ENCODE measurements around the gene KLF15.

The KLF15 gene

DNA sequence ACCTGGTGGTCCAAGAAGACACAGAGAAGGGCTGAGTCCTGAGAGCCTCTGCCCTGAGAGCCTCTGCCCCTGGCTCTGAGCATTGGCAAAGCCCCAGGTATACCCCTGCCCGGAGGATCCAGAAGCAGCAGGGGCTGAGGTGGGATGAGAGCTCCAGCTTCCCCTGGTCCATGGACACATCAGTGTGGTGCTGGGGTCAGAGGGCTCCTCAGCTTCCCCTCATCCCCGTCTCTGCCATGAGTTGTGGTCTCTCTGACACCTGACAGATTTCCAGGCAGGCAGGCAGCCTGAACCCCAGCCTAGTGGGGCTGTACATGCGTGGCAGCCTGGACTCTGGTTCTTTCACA lies 3.5 kb upstream of the KLF15 start:
- no peak for DNase-seq (ENCODE audit: low read depth)

- DNase-seq (ENCODE audit: low read depth): no peak
Observed at GRCh38 chr3:126360046-126360713, 3.0 kb upstream of the KLF15 start.

GRCh38 chr3:126358816-126359181 lies 1.6 kb upstream of the KLF15 start:
- no peak for DNase-seq (ENCODE audit: low read depth)

GRCh38 chr3:126358038-126358815 lies 1.0 kb upstream of the KLF15 start:
- DNase-seq (ENCODE audit: low read depth): no peak

DNA sequence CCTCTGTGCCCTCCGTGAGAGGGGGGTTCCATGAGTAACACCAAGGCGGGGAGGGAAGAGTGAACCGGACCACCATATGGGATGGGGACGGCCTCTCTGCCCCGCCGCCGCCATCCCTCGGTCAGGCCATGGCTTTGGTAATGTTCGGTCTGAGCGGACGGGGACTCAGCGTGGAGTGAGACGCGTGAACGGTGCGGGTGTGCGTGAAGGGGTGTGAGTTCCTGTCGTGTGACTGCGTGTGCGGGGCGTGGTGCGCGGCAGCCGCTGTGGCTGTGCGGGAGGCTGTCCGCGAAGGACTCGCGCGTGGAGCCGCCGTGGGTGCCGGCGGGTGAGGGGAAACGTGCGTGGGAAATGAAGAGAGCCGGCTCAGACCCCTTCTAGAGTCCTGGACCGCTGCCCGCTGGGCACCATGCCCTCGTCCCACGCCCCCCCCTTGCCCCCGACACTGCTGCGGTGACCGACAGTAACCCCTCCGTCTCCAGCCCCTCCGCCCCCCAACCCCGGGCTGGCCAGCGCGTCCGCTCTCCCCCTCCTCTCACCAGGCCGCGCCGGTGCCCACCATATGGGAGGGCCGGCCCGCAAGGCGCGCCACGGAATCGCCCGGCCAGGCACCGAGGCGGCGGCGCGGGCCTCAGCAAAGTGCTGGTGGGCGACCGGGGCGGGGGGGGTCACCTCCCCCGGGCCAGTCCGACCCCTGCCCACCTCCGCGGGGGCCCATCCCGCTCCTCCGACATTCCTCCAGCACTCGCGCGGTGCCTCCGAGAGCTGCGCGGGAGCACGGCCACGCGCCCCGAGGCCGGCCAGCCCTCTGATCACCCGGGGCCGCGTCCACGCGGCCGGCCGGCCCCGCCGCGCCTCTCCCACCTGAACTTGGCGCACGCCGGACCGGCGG lies 589 bp downstream of the KLF15 start:
- no peak for DNase-seq (ENCODE audit: low read depth)

GRCh38 chr3:126355777-126356372 lies 1.3 kb downstream of the KLF15 start:
- no peak for DNase-seq (ENCODE audit: low read depth)

GRCh38 chr3:126355251-126355650 lies 2.0 kb downstream of the KLF15 start:
- no peak for DNase-seq (ENCODE audit: low read depth)

DNA sequence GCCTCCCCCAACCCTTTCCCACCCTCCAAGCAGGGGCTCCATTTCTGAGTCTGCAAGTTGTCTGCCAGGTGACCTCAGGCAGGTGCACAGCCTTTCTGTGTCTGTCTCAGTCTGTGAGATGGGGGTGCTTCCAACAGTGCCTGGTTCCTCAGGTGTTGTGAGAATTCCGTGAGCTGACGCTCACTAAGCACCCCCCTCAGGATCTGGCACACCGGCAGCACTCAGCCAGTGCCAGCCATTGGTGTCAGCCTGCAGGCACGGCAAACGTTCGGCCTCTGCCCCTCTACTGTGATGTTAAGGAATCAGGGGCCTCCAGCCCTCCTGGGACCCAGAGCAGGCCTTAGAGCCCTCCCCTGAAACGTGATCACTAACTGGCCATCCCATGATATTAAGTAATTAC lies 2.4 kb downstream of the KLF15 start:
- no peak for DNase-seq (ENCODE audit: low read depth)

GRCh38 chr3:126353694-126354321 lies 3.4 kb downstream of the KLF15 start:
- no peak for DNase-seq (ENCODE audit: low read depth)

DNA sequence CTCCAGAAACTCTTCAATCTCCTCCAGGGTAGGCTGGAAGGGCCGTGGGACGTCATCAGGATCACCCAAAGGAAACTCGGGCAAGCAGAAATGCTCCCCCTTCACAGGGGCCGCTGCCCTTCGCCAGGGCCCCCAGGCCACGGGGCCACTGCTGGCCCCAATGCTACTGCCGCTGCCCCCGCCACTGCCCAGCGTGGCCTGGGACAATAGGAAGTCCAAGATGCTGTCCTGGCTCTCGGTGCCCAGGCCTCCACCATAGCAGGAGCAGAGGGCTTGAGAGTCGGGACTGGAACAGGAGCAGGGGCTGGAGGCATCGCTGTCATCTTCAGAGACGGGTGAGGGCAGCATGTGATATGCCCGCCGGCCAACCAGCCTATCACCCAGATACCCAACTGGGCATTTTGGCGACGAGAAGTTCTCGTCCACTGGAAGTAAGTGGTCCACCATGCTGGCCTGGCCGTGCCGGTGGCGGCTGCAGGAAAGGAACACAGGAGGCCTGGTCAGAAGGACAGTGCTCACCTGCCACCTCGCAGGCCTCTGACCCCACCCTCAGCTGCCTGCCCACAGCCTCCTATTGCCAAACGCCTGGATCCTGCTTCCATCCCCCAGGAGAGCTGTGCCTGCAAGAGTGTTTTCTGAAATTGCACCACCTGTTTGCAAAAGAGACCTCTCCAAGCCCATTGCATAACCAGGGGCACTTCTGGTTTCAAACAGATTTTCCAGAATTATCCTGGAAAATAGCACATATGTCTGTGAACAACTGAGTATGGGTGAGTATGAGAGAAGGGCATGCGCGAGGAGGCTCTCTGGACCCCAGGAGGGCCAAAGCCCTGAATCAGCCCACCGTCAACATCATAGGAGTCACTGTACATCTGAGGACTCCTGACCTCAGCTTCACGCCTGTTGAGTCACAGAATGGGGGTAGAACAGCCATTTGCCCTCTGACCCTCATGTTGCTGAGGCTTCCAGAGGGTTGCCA lies 4.4 kb downstream of the KLF15 start:
- DNase-seq (ENCODE audit: low read depth): peak; percentile 8

DNA sequence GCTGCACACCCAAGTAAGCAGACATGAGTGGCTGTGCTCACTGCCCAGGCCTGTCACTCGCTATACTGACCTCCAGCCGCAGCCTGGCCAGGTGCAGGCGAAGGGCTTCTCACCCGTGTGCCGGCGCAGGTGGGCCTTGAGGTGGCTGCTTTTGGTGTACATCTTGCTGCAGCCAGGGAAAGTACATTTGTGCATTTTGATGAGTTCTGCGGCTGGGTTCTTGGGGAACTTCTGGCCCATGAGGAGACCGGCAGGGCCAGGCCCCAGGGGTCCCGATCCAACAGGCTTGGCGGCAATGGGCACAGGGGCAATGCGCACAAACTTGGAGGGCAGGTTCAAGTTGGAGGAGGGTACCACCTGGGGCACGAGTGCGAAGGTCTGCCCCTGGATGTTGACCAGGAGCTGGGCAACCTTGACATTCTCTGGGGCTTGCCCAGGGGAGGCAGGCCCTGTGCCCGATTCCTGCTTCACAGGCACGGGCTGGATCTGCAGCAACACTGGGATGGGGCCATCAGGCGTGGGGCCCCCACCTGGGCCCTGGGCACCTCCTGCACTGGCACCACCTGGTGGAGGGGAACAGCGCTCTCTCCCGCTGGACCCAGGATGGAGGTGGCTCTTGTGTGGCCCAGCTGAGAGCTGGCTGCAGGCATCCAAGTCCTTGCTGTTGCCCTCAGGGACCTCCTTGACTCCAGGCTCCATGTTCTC lies 5.3 kb downstream of the KLF15 start:
- no peak for DNase-seq (ENCODE audit: low read depth)

DNA sequence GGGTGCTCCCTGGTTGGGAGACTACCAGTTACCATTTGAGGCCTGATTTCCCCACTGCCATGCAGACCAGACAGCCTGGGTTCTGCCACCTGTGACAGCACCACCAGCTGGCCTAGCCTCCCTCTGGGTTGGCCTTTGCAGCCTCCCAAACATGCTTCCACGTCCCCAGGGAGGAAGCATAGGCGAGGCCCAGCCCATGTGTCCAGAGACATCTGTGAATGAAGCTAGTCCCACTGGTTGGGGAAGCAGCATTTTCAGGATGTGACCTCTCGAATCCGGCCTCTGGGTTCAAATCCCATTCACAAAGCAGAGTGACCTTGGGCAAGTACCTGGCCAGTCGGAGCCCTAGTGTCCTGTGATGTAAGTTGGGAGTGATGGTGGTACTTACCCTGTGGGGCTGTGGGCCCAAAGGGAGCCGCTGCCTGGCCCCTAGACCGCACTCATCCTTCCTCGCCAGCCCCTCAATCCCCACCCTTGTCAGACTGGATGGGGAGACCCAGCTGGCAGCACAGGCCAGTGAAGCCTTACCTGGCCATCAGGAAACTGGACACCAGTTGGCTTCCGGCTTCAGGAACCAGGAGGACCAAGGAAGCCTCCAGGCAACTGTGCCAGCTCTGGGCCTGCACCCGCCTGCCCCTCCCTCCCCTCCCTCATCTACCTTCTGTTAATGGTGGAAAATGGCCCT lies 6.0 kb downstream of the KLF15 start:
- no peak for DNase-seq (ENCODE audit: low read depth)

GRCh38 chr3:126350502-126351085 lies 6.6 kb downstream of the KLF15 start:
- no peak for DNase-seq (ENCODE audit: low read depth)

DNA sequence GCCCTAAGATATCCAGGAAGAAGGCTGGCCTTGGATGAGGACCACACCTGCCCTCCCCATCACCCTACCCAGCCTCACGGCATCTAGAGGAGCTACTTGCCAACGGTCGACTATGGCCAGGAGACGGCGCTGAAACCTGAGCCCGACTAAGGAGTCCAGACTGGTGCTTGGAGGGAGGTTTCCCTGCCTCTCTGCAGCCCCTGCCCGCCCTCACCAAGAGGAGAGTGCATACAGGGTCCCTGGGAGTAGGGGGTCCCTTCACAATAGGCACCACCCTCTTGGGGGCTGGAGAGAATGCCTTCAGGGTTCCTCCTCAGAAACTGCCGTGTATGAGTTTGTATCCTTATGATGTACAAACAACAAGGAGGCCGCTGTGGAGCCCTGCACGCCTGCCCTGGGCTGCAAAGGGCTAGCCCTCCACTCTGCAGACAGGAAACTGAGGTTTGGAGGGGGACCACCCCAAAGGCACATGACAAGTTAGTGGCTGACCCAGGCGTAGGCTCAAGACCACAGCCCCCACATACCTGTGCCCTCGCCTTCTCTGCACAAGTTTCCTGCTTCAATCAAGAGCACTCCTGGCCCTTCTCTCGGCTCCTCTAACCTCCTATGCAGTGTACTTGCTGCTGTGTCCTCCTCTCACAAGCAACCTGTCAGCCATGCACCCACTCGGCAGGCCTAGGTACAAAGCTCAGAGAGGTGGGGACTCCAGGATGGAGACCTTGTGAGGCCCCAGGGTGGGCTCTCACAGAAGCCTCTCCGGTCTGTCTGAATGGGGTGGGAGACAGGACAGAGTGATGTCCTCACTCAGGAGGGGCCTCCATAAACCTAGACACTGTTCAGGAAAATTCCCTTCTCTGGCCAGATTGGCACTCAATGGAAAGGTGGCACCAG lies 7.4 kb downstream of the KLF15 start:
- no peak for DNase-seq (ENCODE audit: low read depth)

- no peak for DNase-seq (ENCODE audit: low read depth)
Observed at GRCh38 chr3:126349071-126349470, 8.1 kb downstream of the KLF15 start.

DNA sequence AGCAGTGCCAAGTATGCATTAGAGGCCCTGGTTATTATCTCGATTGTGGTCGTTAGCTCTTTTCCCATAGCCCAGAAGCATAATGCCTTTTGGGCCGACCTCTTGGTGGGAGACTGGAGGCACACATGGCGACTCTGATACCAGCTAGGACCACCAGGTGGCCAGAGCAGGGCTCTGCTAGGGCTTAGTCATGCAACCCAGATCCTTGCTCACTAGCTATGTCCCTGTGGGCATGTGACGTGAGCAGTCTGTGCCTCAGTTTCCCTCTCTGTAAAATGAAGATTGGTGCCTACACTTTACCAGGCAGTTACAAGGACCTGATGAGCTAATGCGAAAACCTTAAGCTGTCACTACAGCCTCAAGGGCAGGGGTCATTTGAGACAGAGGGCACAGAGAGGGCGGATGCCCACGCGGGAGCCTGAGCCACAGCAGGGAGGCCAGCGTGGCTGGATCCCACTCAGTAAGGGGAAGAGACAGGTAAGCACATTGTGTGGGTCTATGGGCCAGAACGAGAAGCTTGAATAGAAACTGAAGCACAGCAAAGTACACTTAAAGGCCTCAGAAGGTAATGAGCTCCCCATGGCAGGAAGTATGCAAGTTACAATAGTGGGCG lies 8.8 kb downstream of the KLF15 start:
- no peak for DNase-seq (ENCODE audit: low read depth)

DNA sequence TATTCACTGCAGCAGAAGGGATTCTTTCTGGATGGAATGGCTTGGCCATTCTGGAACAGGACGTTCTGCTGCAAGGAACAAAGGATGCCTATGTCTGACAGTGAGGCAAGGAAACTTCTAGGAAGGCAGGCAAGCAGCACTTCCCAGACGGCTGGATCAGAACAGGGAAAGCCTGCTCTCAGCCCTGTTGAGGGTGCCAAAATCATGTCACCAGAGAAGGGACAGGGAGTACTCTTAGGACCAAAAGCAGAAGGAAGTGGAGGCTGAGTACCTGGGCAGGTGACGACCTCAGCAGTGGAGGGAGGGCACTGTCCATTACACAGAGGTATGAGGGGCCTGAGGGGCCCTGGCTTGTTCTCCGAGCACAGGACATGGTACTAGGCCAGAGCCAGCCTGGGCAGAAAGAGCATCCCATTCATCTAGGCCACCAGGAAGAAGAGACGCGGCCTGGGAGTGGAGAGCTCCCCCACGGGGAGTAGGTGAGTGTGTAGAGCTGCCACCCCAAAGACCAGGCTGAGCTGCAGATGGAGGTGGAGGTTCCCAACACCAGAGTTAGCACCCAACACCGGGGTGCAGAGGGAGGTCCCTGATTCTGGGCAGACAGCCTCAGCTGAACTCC lies 9.6 kb downstream of the KLF15 start:
- no peak for DNase-seq (ENCODE audit: low read depth)
